OCI-LY3 (cell line): ENCODE measurements around the gene BUD31.

Experiments
- H2AFZ ChIP-seq: fragments of 200-600, 300-600 bp; shearing (Covaris generic); 2 replicates; pipeline ENCODE4 v1.6.0; 2014; ENCODE audit warnings: antibody characterized with exemption, low read depth, low read length
- H3K27ac ChIP-seq: fragments of 200-600, 300-600 bp; sonication (generic); 2 replicates; pipeline ENCODE4 v1.5.1; 2014; ENCODE audit warnings: mild to moderate bottlenecking, low read length, moderate library complexity, mixed read lengths
- H3K27me3 ChIP-seq: fragments of 200-600, 300-600 bp; sonication (generic); 2 replicates; pipeline ENCODE4 v1.6.1; 2014; ENCODE audit warnings: low read depth, low read length, mixed read lengths
- H3K36me3 ChIP-seq: fragments of 200-600, 300-600 bp; sonication (generic); replicated peaks from 2 replicates; pipeline ENCODE3; 2014; ENCODE audit warnings: low read depth, low read length, mixed read lengths
- H3K4me1 ChIP-seq: fragments of 300-600, 200-600 bp; sonication (generic); 2 replicates; pipeline ENCODE4 v1.6.1; 2014; ENCODE audit warnings: low read length, mixed read lengths
- H3K4me2 ChIP-seq: fragments of 200-600, 300-600 bp; sonication (generic); 2 replicates; pipeline ENCODE4 v1.6.1; 2014; ENCODE audit warnings: low read length, mixed read lengths
- H3K4me3 ChIP-seq: fragments of 300-600, 200-600 bp; sonication (generic); 2 replicates; pipeline ENCODE4 v1.5.1; 2014; ENCODE audit warnings: antibody characterized with exemption, mild to moderate bottlenecking, low read length, moderate library complexity
- H3K79me2 ChIP-seq: fragments of 300-600, 200-600 bp; shearing (Covaris generic); 2 replicates; pipeline ENCODE4 v1.6.1; 2014; ENCODE audit warnings: mild to moderate bottlenecking, low read length, mixed read lengths
- H3K9ac ChIP-seq: fragments of 300-600, 200-600 bp; shearing (Covaris generic); 2 replicates; pipeline ENCODE4 v1.6.0; 2014; ENCODE audit warnings: mild to moderate bottlenecking, low read length, moderate library complexity
- H3K9me3 ChIP-seq: fragments of 200-600, 300-600 bp; shearing (Covaris generic); 2 replicates; pipeline ENCODE4 v1.6.1; 2014; ENCODE audit warnings: low read length, mixed read lengths; ENCODE audit not compliant: insufficient read depth
- H4K20me1 ChIP-seq: fragments of 200-600, 300-600 bp; sonication (generic); 2 replicates; pipeline ENCODE4 v1.6.1; 2016; ENCODE audit warnings: low read length, mixed read lengths; ENCODE audit not compliant: insufficient read depth
- EZH2phosphoT487 ChIP-seq: fragments of 200-600 bp; shearing (Covaris generic); IDR thresholded peaks from 2 replicates; pipeline ENCODE4 v1.6.1; 2018; ENCODE audit warnings: antibody characterized with exemption, mixed run types, low read depth
- TF ChIP-seq, protein P1 (sequence below): fragments of 200-600, 300-600 bp; sonication (generic); IDR thresholded peaks from 2 replicates; pipeline ENCODE4 v1.5.1; 2014; ENCODE audit warnings: antibody characterized with exemption, low read length, low read depth

BUD31 gene

DNA sequence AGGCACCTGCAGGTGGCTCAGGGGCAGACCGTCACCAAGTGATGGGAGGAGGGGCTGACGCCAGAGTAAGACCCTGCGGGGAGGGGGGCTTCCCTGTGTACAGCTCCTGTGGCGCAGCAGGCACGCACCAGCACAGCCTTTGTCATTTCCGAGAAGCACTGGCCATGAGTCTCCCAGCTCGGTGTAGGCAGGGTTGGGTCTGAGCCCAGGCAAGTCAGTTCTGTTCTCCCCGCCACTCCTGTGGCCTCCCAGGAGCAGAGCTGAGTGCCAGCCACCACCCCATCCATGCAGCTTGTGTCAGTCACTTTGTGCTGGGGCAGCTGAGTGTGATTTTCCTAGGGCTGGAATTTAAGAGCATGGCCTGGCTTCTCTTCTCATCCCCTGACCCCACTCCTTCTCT lies 43.2 kb downstream of the BUD31 start:
- H3K9ac ChIP-seq = no peak overlapping the region
- TF ChIP-seq, protein P1, sequence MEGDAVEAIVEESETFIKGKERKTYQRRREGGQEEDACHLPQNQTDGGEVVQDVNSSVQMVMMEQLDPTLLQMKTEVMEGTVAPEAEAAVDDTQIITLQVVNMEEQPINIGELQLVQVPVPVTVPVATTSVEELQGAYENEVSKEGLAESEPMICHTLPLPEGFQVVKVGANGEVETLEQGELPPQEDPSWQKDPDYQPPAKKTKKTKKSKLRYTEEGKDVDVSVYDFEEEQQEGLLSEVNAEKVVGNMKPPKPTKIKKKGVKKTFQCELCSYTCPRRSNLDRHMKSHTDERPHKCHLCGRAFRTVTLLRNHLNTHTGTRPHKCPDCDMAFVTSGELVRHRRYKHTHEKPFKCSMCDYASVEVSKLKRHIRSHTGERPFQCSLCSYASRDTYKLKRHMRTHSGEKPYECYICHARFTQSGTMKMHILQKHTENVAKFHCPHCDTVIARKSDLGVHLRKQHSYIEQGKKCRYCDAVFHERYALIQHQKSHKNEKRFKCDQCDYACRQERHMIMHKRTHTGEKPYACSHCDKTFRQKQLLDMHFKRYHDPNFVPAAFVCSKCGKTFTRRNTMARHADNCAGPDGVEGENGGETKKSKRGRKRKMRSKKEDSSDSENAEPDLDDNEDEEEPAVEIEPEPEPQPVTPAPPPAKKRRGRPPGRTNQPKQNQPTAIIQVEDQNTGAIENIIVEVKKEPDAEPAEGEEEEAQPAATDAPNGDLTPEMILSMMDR = no peak
- TF ChIP-seq EZH2phosphoT487 = no peak
- H2AFZ ChIP-seq = no peak overlapping the region
- H3K36me3 ChIP-seq = peaks cover 63% of the 10 kb centered on the region
- no peaks in the 10 kb centered on the region for H3K9me3 ChIP-seq
- peaks cover 4% of the 10 kb centered on the region; the same call in 1 of the 2 replicates for H4K20me1 ChIP-seq
- peaks cover 3% of the 10 kb centered on the region; the same call in 1 of the 2 replicates for H3K79me2 ChIP-seq
- H3K27me3 ChIP-seq = no peaks in the 10 kb centered on the region
- H3K4me3 ChIP-seq = no peak overlapping the region
- H3K4me2 ChIP-seq = no peak overlapping the region
- no peaks in the 10 kb centered on the region for H3K4me1 ChIP-seq
- no peak overlapping the region for H3K27ac ChIP-seq

DNA sequence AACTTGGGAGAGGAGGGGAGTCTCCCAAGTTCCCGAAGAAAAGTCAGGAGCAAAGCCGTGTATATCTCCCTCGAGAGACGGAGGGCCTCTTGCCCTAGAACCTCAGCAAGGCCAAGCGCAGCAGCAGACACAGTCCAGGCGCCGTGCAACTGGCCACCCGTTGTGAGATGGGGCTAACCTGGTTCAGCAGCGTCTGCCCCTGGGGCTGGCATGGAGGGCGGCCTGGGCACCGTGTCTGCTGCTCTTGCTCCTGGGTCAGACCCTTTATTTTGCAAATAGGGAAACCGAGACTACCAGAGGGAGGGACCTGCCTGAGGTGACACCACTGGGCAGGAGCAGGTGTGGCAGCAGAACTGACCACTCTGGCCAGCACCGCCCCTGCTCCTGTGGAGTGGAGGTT lies 43.8 kb downstream of the BUD31 start:
- no peak overlapping the region for H2AFZ ChIP-seq
- H3K9me3 ChIP-seq = no peaks in the 10 kb centered on the region
- peaks cover 69% of the 10 kb centered on the region for H3K36me3 ChIP-seq
- no peak overlapping the region for H3K9ac ChIP-seq
- peaks cover 4% of the 10 kb centered on the region; the same call in 1 of the 2 replicates for H4K20me1 ChIP-seq
- no peaks in the 10 kb centered on the region for H3K4me1 ChIP-seq
- peaks cover 3% of the 10 kb centered on the region; the same call in 1 of the 2 replicates for H3K79me2 ChIP-seq
- no peak overlapping the region for H3K27ac ChIP-seq
- H3K4me2 ChIP-seq = no peak overlapping the region
- no peaks in the 10 kb centered on the region for H3K27me3 ChIP-seq
- no peak for TF ChIP-seq EZH2phosphoT487
- TF ChIP-seq, protein P1 = no peak
- H3K4me3 ChIP-seq = no peak overlapping the region

DNA sequence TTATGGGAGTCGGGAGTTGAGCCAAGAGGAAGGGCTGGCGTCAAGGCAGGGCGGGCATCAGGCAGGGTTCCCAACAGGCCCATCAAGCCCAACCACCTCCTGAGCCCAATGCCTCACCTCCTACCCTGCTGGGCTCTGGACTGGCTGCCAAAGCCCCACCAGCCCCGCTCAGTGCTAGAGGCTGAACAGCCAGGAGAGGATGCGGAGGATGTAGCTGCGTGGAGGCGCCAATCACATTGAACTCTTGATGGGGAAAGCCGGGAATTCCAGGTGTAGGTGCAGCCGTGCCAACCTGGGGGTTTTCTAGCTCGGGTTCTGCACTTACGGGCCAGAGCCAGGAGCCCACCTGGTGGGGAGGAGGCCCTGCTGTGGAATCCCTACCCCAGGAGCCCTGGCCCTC lies 44.3 kb downstream of the BUD31 start:
- H3K27me3 ChIP-seq = no peaks in the 10 kb centered on the region
- no peak overlapping the region for H3K4me3 ChIP-seq
- H3K9ac ChIP-seq = no peak overlapping the region
- TF ChIP-seq EZH2phosphoT487 = no peak
- TF ChIP-seq, protein P1 = no peak
- H3K79me2 ChIP-seq = peaks cover 8% of the 10 kb centered on the region; the same call in 1 of the 2 replicates
- H3K27ac ChIP-seq = no peak overlapping the region
- no peak overlapping the region for H2AFZ ChIP-seq
- peaks cover 72% of the 10 kb centered on the region for H3K36me3 ChIP-seq
- H3K9me3 ChIP-seq = no peaks in the 10 kb centered on the region
- no peak overlapping the region for H3K4me2 ChIP-seq
- peaks cover 4% of the 10 kb centered on the region; the same call in 1 of the 2 replicates for H4K20me1 ChIP-seq
- no peaks in the 10 kb centered on the region for H3K4me1 ChIP-seq

GRCh38 chr7:99455874-99456273 lies 47.1 kb downstream of the BUD31 start:
- Histone ChIP-seq H3K27me3 (no peaks in the 10 kb centered on the region), H2AFZ (no peak overlapping the region), H3K36me3 (peaks cover 70% of the 10 kb centered on the region), H3K9ac (no peak overlapping the region), H3K4me1 (no peaks in the 10 kb centered on the region), H3K9me3 (no peaks in the 10 kb centered on the region), H4K20me1 (peaks cover 15% of the 10 kb centered on the region), H3K27ac (no peak overlapping the region), H3K79me2 (peaks cover 33% of the 10 kb centered on the region), H3K4me3 (no peak overlapping the region), H3K4me2 (no peak overlapping the region)
- TF ChIP-seq, protein P1 = no peak
- TF ChIP-seq EZH2phosphoT487 = no peak
